ENCODE data around the gene MEG3.

MEG3 gene
- total RNA-seq, result 0 to 9.0 (median 0) reads per million in 17 experiments

DNA sequence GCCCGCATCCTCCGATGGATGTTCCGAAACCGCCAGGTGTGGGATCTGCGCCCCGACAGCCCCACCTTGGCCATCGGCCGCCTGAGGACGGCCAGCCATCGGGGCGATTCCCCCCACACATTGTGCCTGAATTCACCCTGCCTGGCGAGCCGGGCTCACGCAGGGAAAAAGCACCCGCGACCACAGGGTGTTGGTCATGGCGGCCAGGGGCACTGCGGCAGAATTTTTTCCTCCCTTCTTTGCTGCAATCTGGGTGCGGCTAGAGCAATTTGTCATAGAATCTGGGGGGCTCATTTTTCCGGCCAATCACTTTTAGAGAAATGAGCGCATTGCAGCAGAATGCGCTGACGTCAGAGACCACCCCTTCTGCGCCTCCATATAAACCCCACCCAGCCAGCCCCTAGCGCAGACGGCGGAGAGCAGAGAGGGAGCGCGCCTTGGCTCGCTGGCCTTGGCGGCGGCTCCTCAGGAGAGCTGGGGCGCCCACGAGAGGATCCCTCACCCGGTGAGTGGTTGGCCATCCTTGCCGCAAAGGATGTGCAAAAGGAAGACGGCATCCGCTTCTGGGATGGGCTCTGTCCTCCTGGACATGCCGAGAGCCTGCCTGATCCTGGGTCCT lies at the start of gene MEG3:
Gene MEG3 (plus strand): TSS at position 406 of the 619 bp plus-strand sequence.
- DNase-seq, result no peak

DNA sequence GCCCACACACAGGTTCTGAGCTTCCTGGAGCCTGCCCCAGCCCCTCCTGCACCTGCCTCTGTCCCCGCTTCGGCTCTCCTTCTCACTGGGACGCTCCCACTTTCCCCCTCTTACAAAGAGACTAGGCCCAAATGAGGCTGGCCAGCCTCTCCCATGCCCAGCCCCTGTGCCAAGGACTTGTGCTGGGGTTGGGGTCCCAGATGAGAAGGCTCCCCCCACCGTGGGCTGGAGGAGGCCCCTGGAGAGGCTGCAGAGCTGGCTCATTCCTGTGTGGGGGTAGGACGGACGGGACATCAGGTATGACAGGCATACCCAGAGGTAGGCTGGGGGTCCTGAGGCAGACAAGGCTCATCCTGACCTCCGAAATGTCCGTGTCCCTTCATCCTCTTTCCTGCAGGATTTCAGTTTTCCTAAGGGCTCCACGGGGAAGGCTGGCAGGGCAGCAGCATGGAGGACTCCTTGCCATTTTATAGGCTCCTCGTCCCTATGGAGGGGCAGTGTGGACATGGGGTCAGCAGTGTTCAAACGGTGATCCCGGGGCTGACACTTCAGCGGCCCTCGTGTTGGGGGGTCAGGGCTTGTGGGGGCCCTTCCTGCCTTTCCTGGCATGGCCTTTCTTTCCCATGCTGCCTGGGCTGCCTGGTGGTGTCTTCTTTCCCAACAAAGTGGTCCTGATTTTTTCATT lies 49.1 kb upstream of the MEG3 start:
- no peak for DNase-seq

DNA sequence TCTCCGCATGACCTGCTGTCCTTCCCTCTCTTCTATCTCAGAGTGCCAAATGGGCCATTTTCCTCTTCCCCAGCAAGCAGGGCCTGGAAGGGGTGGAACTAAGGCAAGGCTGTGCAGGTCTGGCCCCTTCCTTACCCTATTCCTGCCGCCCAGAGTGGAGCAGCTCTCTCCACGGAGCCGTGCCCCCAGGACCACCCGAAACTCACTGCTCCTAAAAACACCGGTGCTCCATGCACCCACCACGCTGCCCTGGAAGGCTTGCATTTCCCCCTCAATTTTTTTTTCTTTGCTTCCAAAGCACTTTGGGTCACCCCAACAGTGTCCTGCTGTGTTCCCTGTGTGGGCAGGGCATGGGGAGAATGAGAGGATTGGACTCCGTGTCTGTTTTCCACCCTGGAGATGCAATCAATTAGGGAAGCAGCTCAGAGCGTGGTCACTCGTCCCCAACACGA lies 48.5 kb upstream of the MEG3 start:
- no peak for DNase-seq

DNA sequence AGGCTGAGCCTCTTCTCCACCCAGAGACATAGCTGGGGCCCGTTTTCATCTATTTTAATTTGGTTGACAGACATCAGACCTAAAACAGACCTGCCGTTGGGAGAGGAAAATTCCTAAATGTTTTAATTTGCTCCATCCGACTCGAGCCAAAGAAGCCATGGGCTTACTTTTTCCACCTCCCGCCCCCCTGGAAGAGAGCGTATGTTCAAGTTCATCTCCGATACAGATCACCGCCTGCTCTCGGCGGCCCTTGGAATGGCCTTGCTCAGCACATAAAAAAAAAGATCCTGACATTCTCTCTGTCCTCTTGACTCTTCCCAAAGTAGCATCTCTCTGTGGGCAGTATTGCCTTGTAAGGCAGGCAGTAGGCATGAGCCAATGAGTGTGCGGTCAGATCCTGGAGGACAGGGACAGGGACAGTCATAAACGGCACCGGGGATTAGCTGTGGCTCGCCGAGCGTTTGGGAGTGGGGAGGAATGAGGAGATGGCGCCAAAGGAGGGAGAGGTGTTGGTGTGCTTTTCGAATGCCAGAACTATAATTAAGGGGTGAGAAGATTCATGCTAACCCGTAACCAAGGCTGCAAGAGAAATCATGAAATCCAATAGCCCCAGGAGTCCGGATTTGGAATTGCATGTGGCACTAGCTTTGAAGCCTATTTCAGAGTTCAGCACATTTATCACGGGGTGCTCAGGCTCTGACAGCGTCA lies 47.9 kb upstream of the MEG3 start:
- no peak for DNase-seq

GRCh38 chr14:100778526-100778882 lies 47.4 kb upstream of the MEG3 start:
- DNase-seq, result no peak

GRCh38 chr14:100778951-100779690 lies 46.8 kb upstream of the MEG3 start:
- DNase-seq, result no peak

GRCh38 chr14:100779691-100780080 lies 46.2 kb upstream of the MEG3 start:
- DNase-seq, result no peak

DNA sequence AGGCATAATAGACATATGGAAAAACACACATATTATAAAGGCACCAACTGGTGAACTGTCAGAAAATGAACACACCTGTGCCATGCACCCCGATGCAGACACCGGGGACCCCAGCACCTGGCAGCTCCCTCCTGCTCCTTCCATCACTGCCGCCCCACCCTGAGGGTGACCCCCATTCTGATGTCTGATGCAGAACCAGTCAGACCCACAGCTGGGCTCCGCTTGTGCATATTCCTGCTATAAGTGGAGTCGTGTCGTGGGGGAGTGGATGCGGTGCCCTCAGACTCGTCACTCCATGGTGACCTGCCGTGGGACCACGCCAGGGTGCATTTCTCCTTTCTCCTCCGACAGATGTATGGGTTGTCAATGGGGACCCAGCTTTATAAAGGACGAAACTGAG lies 45.7 kb upstream of the MEG3 start:
- no peak for DNase-seq

DNA sequence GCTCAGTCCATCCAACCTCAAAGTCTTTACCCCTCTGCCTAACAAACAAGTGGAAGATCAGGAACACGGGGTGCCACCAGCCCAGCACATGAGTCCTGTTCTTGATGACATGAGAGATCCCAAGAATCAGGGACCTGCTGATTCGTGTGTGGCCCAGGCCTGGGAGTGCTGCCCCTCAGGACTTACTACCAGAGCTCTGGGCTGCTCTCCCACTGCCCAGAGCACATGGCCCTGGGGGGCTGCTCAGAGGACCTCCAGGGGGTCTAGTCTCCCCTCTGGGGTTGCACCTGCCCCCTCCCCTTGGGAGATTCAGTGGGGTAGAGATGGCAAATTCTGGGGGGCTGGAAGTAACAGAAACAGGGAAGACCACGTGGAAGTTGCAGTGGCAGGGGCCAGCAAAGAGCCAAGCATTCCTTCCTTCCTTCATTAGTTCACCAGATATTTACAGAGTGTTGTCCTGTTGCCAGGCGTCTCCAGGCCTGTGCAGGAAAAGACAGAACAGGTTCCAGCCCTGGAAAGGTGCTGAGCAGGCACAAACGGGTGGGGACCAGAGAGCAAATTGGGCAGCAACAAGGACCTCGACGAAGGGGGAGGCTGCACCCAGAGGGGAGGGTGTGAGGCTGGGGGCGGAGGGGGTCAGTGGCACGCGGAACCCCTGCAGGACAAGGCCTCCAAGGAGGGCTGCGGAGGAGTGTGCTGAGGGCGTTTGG lies 45.1 kb upstream of the MEG3 start:
- no peak for DNase-seq

- no peak for DNase-seq
Measured at GRCh38 chr14:100781952-100782351, 44.0 kb upstream of the MEG3 start.

GRCh38 chr14:100782516-100783320 lies 43.2 kb upstream of the MEG3 start:
- no peak for DNase-seq

DNA sequence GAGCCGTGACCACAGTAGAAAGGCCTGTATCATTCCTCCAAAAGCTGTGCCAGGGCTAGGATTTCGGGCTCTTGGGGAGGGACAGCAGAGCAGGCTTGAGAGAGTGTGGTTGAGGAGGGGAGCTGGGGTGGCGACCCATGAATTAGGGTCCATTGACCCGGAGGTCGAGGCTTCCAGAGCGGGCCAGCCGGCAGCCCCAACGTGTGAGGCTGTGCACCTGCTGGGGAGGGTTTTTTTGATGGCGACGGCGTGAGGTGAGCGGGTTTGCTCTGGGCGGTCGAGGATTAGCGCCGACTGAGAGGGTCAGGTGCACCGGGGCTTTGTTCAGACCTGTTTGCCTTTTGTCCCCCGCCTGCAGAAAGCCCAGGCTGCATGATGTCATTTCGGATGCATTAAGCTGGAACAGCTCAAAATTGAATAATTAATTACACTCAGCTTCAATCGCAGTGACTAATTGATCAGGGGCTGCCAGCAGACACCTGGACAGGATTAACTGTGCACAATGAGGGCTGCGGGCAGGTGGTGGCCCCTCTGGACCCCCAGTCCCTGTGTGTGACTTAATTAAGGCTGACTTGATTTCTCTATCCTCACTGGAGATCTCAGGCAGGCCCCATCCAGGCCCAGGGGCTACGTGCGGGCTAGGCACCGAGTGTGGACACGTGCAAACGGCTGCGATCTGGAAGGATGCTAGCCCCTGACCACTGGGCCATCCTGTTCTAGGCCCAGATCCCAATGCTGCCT lies 42.1 kb upstream of the MEG3 start:
- DNase-seq, result no peak

GRCh38 chr14:100784523-100785337 lies 41.2 kb upstream of the MEG3 start:
- DNase-seq, result no peak

- DNase-seq, result no peak
Measured at GRCh38 chr14:100785338-100785615, 40.6 kb upstream of the MEG3 start.

GRCh38 chr14:100785626-100786025 lies 40.3 kb upstream of the MEG3 start:
- DNase-seq, result no peak

DNA sequence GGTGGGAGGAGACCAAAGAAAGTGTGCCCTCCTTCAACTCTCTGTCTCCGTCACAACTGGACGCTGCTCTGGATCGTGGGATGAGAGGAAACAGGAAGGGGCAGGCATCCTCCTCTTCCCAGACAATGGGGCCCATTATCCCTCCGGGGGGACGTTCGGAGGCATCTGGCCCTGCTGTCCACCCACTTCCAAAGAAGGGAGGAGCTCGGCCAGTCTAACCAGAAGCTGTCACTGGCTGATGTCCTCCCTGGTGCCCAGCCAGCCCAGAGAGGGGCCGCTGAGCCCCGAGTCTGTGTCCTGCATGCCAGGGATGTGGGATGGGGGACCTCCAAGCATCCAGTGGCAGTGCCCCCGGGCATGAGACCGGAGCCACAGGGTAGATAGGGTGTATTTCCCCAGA lies 39.8 kb upstream of the MEG3 start:
- DNase-seq, result no peak

DNA sequence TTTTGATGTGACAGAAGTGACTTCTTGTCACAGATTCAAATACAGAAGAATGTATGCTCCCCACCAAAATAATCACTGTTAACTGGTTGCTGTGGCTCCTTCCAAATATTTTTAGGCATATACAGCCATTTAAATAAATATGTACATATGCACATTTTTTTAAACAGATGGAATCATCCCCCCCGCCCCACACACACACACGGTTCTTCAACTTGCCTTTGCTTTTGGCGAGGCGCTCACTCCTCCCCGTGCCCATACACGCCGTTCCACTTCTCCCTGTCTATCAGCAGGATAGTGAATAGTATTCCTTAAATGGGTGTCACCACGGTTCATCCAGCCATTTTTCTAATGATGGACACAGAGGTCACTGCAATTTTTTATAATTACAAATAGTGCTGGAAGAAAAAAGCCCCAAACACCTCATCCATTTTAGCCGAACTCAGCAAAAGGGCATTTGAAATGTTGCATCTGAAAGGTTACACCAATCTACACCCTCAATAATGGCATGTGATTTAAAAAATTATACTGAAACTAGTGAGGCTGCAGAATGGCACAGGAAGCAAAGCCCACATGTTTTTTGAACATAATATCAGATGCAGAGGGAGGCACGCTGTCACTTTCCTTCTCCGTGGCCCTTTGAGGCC lies 39.2 kb upstream of the MEG3 start:
- DNase-seq, result no peak

- DNase-seq, result no peak
Measured at GRCh38 chr14:100787659-100788058, 38.3 kb upstream of the MEG3 start.

DNA sequence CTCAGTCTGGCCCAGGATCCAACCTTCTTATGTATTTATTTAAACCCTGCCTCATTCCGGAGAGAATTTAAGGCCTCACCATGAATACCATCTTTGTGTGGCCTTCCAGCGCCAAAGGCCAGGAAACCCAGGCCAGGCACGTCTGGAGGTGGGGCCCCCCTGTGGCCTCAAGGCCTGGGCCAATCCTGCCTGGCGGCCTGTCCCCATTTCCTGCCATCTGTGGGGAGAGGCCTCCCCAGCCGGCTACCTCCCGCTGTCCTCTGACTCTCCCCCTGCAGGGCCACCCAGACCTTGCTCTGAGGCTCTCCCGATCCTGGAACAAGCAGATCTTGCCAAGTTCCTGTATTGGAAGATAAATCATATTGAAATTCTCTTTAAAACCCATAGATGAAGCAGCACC lies 37.4 kb upstream of the MEG3 start:
- no peak for DNase-seq

DNA sequence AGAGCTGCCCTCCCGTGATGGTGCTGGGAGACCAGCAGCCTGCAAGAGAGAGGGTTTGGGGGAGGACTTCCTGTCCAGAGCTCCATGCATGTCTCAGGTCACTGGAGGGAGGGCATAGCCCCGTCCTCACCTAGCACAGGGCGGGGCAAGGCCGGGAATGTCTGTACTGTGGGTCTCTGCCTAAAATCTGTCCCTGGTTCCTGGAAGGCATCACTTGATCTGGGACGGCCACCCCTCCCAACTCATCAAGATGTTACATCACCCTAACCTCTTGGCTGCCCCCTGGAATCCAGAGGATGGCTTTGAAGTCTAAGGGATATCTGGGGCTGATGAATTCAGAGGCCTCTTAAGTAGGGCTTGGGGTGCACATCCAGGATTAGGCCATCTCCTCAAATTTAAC lies 37.0 kb upstream of the MEG3 start:
- DNase-seq, result no peak

Measured in suppressor macrophage (primary cell).